Panc1 (cell line): ENCODE data around the gene ZNF33A. TPM values are rescaled to one million over a fixed set of nuclear protein-coding genes. Genes with fewer than 3 reads are reported as not detected.

Experiments used
- ATAC-seq: fragments of 200-7000 bp; cut with Tn5 transposase; 2 replicates; pipeline ENCODE4 v1.9.1; 2020; ENCODE audit warnings: mild to moderate bottlenecking, moderate library complexity
- BruUV-seq: library from RNA; stranded (reverse); fragments of 400-500 nt; replicated peaks from 2 replicates; lab custom pipeline; 2021; lab: Mats Ljungman, UMichigan
- CTCF ChIA-PET: fragments of 300-600 bp; sonication (Branson Sonifier 250); formaldehyde crosslinking; loops from one replicate; lab custom pipeline; 2022; ENCODE audit warnings: antibody characterized with exemption; lab: Charles Lee
- POLR2A ChIA-PET: fragments of 300-600 bp; sonication (Branson Sonifier 250); formaldehyde crosslinking; loops from one replicate; lab custom pipeline; 2022; ENCODE audit warnings: antibody characterized with exemption; lab: Charles Lee
- DNase-seq: peaks from one replicate; pipeline ENCODE4 v3.0.0-alpha.2; 2010; ENCODE audit warnings: low read depth, low spot score
- H3K27ac ChIP-seq: 2 replicates; pipeline ENCODE4 v1.5.1; 2011; ENCODE audit warnings: mild to moderate bottlenecking, low read length, inconsistent platforms
- H3K27me3 ChIP-seq: fragments of 200-500 bp; sonication (Bioruptor generic); 2 replicates; pipeline ENCODE4 v1.6.0; 2014; ENCODE audit warnings: low read length, inconsistent platforms; ENCODE audit not compliant: control insufficient read depth, insufficient read depth
- H3K36me3 ChIP-seq: fragments of 200-500 bp; sonication (Bioruptor generic); 2 replicates; pipeline ENCODE4 v1.5.1; 2014; ENCODE audit warnings: inconsistent platforms, mild to moderate bottlenecking, low read length, moderate library complexity; ENCODE audit not compliant: control insufficient read depth, insufficient read depth
- H3K4me1 ChIP-seq: 2 replicates; pipeline ENCODE4 v1.5.1; 2011; ENCODE audit warnings: inconsistent platforms, mild to moderate bottlenecking, low read length, moderate library complexity; ENCODE audit not compliant: control insufficient read depth, insufficient read depth
- H3K4me3 ChIP-seq, 2 experiments: 2 replicates each; pipeline ENCODE4 v1.5.1; 2011 to 2012; ENCODE audit warnings: low read depth in 2 of 2, low read length in 2 of 2, mild to moderate bottlenecking in 2 of 2, inconsistent platforms in 1 of 2, moderate library complexity in 1 of 2
- H3K9me3 ChIP-seq: fragments of 200-500 bp; sonication (Bioruptor generic); 2 replicates; pipeline ENCODE4 v1.5.1; 2014; ENCODE audit warnings: low read depth, mild to moderate bottlenecking, inconsistent platforms, low read length, moderate library complexity; ENCODE audit not compliant: control insufficient read depth, insufficient read depth
- POLR2AphosphoS5 ChIP-seq: IDR thresholded peaks from 2 replicates; pipeline ENCODE4 v1.6.1; 2012; ENCODE audit warnings: mild to moderate bottlenecking, low read depth, low read length, moderate library complexity
- SIN3A ChIP-seq: IDR thresholded peaks from 2 replicates; pipeline ENCODE4 v1.6.1; 2012; ENCODE audit warnings: low read depth, mild to moderate bottlenecking, low read length, moderate library complexity, borderline replicate concordance; ENCODE audit not compliant: insufficient read depth
- TCF7L2 ChIP-seq: IDR thresholded peaks from 2 replicates; pipeline ENCODE4 v1.6.1; 2011; ENCODE audit warnings: mild to moderate bottlenecking, low read depth, low read length, inconsistent platforms
- in situ Hi-C: cut with HindIII; loops from 2 replicates; pipeline ENCODE4 v1.10.0; 2016; ENCODE audit warnings: low sequenced_read_pairs, low pct_unique_long_range_greater_than_20kb
- intact Hi-C: fragments of 100-400 bp; cut with micrococcal nuclease; formaldehyde crosslinking; loops from one replicate; pipeline ENCODE4 v1.10.0; 2022; ENCODE audit not compliant: unreplicated experiment
- total RNA-seq: library from RNA; stranded (reverse); gene quantifications from one replicate; pipeline ENCODE4 v1.2.1, GENCODE V29; 2021; ENCODE audit not compliant: unreplicated experiment
- TF ChIP-seq, protein P1 (sequence below), 2 experiments: IDR thresholded peaks; 2 replicates each; pipeline ENCODE4 v1.6.1; 2011 to 2012; ENCODE audit warnings: low read depth in 2 of 2, control low read depth in 1 of 2, low read length in 1 of 2, mild to moderate bottlenecking in 1 of 2, moderate library complexity in 1 of 2; ENCODE audit not compliant: insufficient read depth in 1 of 2
- TF ChIP-seq, protein P2 (sequence below): fragments of 450-650 bp; IDR thresholded peaks from 2 replicates; pipeline ENCODE4 v1.5.1; 2017; ENCODE audit warnings: mild to moderate bottlenecking

The ZNF33A gene
- total RNA-seq, 1 experiment from 2014 or later, result 16.9 TPM

DNA sequence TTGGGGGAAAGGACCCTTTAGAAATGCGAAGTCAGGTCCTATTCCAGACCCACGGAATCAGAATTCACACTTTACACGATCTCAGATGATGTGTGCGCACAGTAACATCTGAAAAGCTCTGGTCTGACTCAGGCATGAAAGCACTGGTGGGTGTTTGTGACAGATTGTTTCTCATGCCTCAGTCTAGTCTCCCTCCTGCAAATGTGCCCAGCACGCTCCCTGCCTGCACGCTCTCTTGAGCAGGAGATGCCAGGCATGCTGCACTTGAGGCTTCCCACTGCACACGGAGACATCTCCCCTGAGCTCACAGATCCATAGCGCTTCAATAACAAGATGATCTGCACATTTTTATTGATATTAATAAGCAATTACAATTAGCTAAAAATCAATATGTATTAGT lies 60.0 kb downstream of the ZNF33A start:
- no peak overlapping the region for H3K27ac ChIP-seq
- in situ Hi-C loops (no loop called here), intact Hi-C loops (no loop called here)
- H3K9me3 ChIP-seq, result no peaks in the 10 kb centered on the region
- DNase-seq (no peak), ATAC-seq (no peak)
- H3K36me3 ChIP-seq, result no peaks in the 10 kb centered on the region
- no peaks in the 10 kb centered on the region for H3K4me1 ChIP-seq
- no peaks in the 10 kb centered on the region for H3K27me3 ChIP-seq
- ChIA-PET POLR2A (interaction anchor here (0.6 kb wide), 1 partner anchor 56 kb away, joined by 4 read pairs; no protein-coding TSS in a partner anchor), CTCF (no interaction called here)
- no peak for TF ChIP-seq SIN3A
- TF ChIP-seq, protein P1, sequence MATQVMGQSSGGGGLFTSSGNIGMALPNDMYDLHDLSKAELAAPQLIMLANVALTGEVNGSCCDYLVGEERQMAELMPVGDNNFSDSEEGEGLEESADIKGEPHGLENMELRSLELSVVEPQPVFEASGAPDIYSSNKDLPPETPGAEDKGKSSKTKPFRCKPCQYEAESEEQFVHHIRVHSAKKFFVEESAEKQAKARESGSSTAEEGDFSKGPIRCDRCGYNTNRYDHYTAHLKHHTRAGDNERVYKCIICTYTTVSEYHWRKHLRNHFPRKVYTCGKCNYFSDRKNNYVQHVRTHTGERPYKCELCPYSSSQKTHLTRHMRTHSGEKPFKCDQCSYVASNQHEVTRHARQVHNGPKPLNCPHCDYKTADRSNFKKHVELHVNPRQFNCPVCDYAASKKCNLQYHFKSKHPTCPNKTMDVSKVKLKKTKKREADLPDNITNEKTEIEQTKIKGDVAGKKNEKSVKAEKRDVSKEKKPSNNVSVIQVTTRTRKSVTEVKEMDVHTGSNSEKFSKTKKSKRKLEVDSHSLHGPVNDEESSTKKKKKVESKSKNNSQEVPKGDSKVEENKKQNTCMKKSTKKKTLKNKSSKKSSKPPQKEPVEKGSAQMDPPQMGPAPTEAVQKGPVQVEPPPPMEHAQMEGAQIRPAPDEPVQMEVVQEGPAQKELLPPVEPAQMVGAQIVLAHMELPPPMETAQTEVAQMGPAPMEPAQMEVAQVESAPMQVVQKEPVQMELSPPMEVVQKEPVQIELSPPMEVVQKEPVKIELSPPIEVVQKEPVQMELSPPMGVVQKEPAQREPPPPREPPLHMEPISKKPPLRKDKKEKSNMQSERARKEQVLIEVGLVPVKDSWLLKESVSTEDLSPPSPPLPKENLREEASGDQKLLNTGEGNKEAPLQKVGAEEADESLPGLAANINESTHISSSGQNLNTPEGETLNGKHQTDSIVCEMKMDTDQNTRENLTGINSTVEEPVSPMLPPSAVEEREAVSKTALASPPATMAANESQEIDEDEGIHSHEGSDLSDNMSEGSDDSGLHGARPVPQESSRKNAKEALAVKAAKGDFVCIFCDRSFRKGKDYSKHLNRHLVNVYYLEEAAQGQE (IDR thresholded peaks at IDR 0.05; ENCODE audit: insufficient read depth in 1 of 2, low read depth in 2 of 2, low read length in 1 of 2), result no peak
- no peak for TF ChIP-seq POLR2AphosphoS5
- TF ChIP-seq, protein P2, sequence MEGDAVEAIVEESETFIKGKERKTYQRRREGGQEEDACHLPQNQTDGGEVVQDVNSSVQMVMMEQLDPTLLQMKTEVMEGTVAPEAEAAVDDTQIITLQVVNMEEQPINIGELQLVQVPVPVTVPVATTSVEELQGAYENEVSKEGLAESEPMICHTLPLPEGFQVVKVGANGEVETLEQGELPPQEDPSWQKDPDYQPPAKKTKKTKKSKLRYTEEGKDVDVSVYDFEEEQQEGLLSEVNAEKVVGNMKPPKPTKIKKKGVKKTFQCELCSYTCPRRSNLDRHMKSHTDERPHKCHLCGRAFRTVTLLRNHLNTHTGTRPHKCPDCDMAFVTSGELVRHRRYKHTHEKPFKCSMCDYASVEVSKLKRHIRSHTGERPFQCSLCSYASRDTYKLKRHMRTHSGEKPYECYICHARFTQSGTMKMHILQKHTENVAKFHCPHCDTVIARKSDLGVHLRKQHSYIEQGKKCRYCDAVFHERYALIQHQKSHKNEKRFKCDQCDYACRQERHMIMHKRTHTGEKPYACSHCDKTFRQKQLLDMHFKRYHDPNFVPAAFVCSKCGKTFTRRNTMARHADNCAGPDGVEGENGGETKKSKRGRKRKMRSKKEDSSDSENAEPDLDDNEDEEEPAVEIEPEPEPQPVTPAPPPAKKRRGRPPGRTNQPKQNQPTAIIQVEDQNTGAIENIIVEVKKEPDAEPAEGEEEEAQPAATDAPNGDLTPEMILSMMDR, result no peak
- TF ChIP-seq TCF7L2, result no peak
- BruUV-seq, result no TSS peak
- no peak overlapping the region for H3K4me3 ChIP-seq

DNA sequence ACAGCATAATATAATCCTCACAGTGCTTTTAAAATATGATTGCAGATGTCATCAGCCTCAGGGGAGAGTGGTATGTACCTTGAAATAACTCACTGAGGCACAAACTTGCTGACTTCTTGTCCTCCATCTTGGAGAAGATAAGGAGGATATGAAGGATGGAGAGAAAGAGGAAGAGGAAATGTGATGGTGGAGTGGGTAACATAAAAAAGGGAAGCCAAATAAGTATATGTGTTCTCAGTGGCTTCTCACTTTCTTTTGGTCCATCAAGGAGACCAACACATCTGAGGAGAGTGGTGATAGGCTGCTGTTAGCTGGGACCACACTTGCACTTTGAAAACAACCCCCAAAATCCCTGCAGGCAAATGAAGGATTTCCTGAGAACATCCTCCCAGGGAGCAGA lies 62.1 kb downstream of the ZNF33A start:
- TF ChIP-seq TCF7L2 (no peak), SIN3A (no peak), POLR2AphosphoS5 (no peak)
- TF ChIP-seq, protein P1 (IDR thresholded peaks at IDR 0.05; ENCODE audit: insufficient read depth in 1 of 2, low read depth in 2 of 2, low read length in 1 of 2), result no peak
- TF ChIP-seq, protein P2, result no peak
- DNase-seq (no peak), ATAC-seq (no peak)
- no TSS peak for BruUV-seq
- Histone ChIP-seq H3K9me3 (no peaks in the 10 kb centered on the region), H3K36me3 (no peaks in the 10 kb centered on the region), H3K27me3 (no peaks in the 10 kb centered on the region), H3K4me1 (no peaks in the 10 kb centered on the region), H3K27ac (no peak overlapping the region), H3K4me3 (no peak overlapping the region)
- intact Hi-C loops (no loop called here), in situ Hi-C loops (no loop called here)
- ChIA-PET CTCF (no interaction called here), POLR2A (no interaction called here)
